IMR-90 (cell line): ENCODE measurements around the gene CTNNA2. TPM values are rescaled to one million over a fixed set of nuclear protein-coding genes. Genes with fewer than 3 reads are reported as not detected.

Experiments used
- ATAC-seq: fragments of 200-7000 bp; cut with Tn5 transposase; 2 replicates; pipeline ENCODE4 v1.9.1; 2020; ENCODE audit warnings: low read depth, mild to moderate bottlenecking, moderate library complexity
- BruUV-seq: library from RNA; stranded (reverse); fragments of 400-500 nt; replicated peaks from 2 replicates; lab custom pipeline; 2021; lab: Mats Ljungman, UMichigan
- CTCF ChIA-PET: fragments of 300-600 bp; formaldehyde crosslinking; extraction: SDS; loops from one replicate; lab custom pipeline; 2021; ENCODE audit warnings: antibody characterized with exemption; lab: Yijun Ruan, JAX
- POLR2A ChIA-PET: fragments of 300-600 bp; sonication (Branson Sonifier 250); formaldehyde crosslinking; loops from one replicate; lab custom pipeline; 2022; ENCODE audit warnings: antibody characterized with exemption; ENCODE audit not compliant: unreplicated experiment; lab: Charles Lee
- DNase-seq: peaks from one replicate; pipeline ENCODE4 v3.0.0; 2013
- H2AFZ ChIP-seq: replicated peaks from 2 replicates; pipeline ENCODE3; 2013; ENCODE audit warnings: low read length, mild to moderate bottlenecking; ENCODE audit not compliant: poor library complexity
- H2AK5ac ChIP-seq: 2 replicates; pipeline ENCODE4 v1.6.1; 2013; ENCODE audit warnings: low read depth, low read length, inconsistent platforms
- H2AK9ac ChIP-seq: replicated peaks from 2 replicates; pipeline ENCODE3; 2013; ENCODE audit warnings: mild to moderate bottlenecking, low read depth, low read length, moderate library complexity; ENCODE audit not compliant: poor library complexity
- H2BK120ac ChIP-seq: 2 replicates; pipeline ENCODE4 v1.6.1; 2013; ENCODE audit warnings: low read depth, low read length, inconsistent platforms
- H2BK15ac ChIP-seq: 3 replicates; pipeline ENCODE4 v1.6.1; 2013; ENCODE audit warnings: low read depth, low read length, inconsistent platforms
- H2BK20ac ChIP-seq: 2 replicates; pipeline ENCODE4 v1.6.1; 2013; ENCODE audit warnings: low read depth, mild to moderate bottlenecking, inconsistent platforms, low read length, moderate library complexity
- H2BK5ac ChIP-seq: 2 replicates; pipeline ENCODE4 v1.6.1; 2013; ENCODE audit warnings: mild to moderate bottlenecking, low read depth, low read length, inconsistent platforms; ENCODE audit not compliant: poor library complexity, severe bottlenecking
- H3K14ac ChIP-seq: replicated peaks from 2 replicates; pipeline ENCODE4 v1.6.1; 2013; ENCODE audit warnings: low read depth, low read length, inconsistent platforms
- H3K18ac ChIP-seq: 2 replicates; pipeline ENCODE4 v1.6.1; 2013; ENCODE audit warnings: low read depth, low read length, control low read depth
- H3K23ac ChIP-seq: 2 replicates; pipeline ENCODE4 v1.6.1; 2013; ENCODE audit warnings: low read depth, low read length, inconsistent platforms
- H3K27ac ChIP-seq: 2 replicates; pipeline ENCODE4 v1.5.1; 2013; ENCODE audit warnings: mild to moderate bottlenecking, control low read depth, low read length; ENCODE audit not compliant: insufficient read depth
- H3K27me3 ChIP-seq: 2 replicates; pipeline ENCODE4 v1.6.1; 2013; ENCODE audit warnings: low read length; ENCODE audit not compliant: control insufficient read depth, insufficient read depth
- H3K36me3 ChIP-seq: 2 replicates; pipeline ENCODE4 v1.6.1; 2013; ENCODE audit warnings: low read length, mixed read lengths; ENCODE audit not compliant: control insufficient read depth, insufficient read depth
- H3K4ac ChIP-seq: 2 replicates; pipeline ENCODE4 v1.6.1; 2013; ENCODE audit warnings: low read depth, low read length, inconsistent platforms
- H3K4me1 ChIP-seq: 2 replicates; pipeline ENCODE4 v1.6.1; 2013; ENCODE audit warnings: low read length, mixed read lengths; ENCODE audit not compliant: control insufficient read depth, insufficient read depth
- H3K4me2 ChIP-seq: 2 replicates; pipeline ENCODE4 v1.6.1; 2013; ENCODE audit warnings: low read depth, mild to moderate bottlenecking, control low read depth, low read length, moderate library complexity
- H3K4me3 ChIP-seq: 2 replicates; pipeline ENCODE4 v1.5.1; 2013; ENCODE audit warnings: low read depth, mild to moderate bottlenecking, control low read depth, low read length, moderate library complexity; ENCODE audit not compliant: insufficient read depth
- H3K56ac ChIP-seq: 2 replicates; pipeline ENCODE4 v1.6.1; 2013; ENCODE audit warnings: low read length, inconsistent platforms; ENCODE audit not compliant: insufficient read depth; ENCODE audit errors: extremely low read depth
- H3K79me1 ChIP-seq, 2 experiments: 2 replicates each; pipeline ENCODE4 v1.6.1; 2013; ENCODE audit warnings: low read length in 2 of 2, inconsistent platforms in 1 of 2, low read depth in 1 of 2
- H3K9ac ChIP-seq: 2 replicates; pipeline ENCODE4 v1.6.1; 2013; ENCODE audit warnings: low read depth, low read length, control low read depth
- H3K9me1 ChIP-seq: 2 replicates; pipeline ENCODE4 v1.6.1; 2013; ENCODE audit warnings: low read length, inconsistent platforms; ENCODE audit not compliant: insufficient read depth
- H3K9me3 ChIP-seq: 2 replicates; pipeline ENCODE4 v1.6.1; 2013; ENCODE audit warnings: low read length; ENCODE audit not compliant: control insufficient read depth, insufficient read depth
- H4K20me1 ChIP-seq: 2 replicates; pipeline ENCODE4 v1.6.1; 2013; ENCODE audit warnings: low read length, inconsistent platforms; ENCODE audit not compliant: insufficient read depth
- H4K5ac ChIP-seq: 2 replicates; pipeline ENCODE4 v1.6.1; 2013; ENCODE audit warnings: mild to moderate bottlenecking, low read depth, low read length, control low read depth
- H4K8ac ChIP-seq, 2 experiments: 2 replicates each; pipeline ENCODE4 v1.6.1; 2013; ENCODE audit warnings: low read depth in 2 of 2, low read length in 2 of 2, control low read depth in 1 of 2, inconsistent platforms in 1 of 2
- H4K91ac ChIP-seq: 2 replicates; pipeline ENCODE4 v1.6.1; 2013; ENCODE audit warnings: low read depth, low read length, inconsistent platforms; ENCODE audit not compliant: insufficient read depth
- BHLHE40 ChIP-seq: fragments of 150-350 bp; IDR thresholded peaks from 2 replicates; pipeline ENCODE4 v1.6.1; 2016; ENCODE audit warnings: mild to moderate bottlenecking, low read depth, low read length
- CEBPB ChIP-seq: IDR thresholded peaks from 2 replicates; pipeline ENCODE4 v1.6.1; 2012; ENCODE audit warnings: low read depth, low read length, improper control_type of control experiment
- CHD1 ChIP-seq: IDR thresholded peaks from 2 replicates; pipeline ENCODE4 v1.6.1; 2012; ENCODE audit warnings: low read depth, low read length, improper control_type of control experiment
- FOS ChIP-seq: fragments of 150-350 bp; IDR thresholded peaks from 2 replicates; pipeline ENCODE4 v1.6.1; 2016; ENCODE audit warnings: low read depth, low read length
- MAZ ChIP-seq: IDR thresholded peaks from 2 replicates; pipeline ENCODE4 v1.6.1; 2012; ENCODE audit warnings: low read depth, mild to moderate bottlenecking, low read length, improper control_type of control experiment, moderate library complexity, borderline replicate concordance
- RCOR1 ChIP-seq: IDR thresholded peaks from 2 replicates; pipeline ENCODE4 v1.6.1; 2012; ENCODE audit warnings: mild to moderate bottlenecking, low read length, improper control_type of control experiment; ENCODE audit not compliant: insufficient replicate concordance
- RFX5 ChIP-seq: IDR thresholded peaks from 2 replicates; pipeline ENCODE4 v1.8.0; 2012; ENCODE audit warnings: low read depth, mild to moderate bottlenecking, low read length, moderate library complexity
- WGBS, 2 experiments: methylation state at CpG; one replicate each; pipeline versions ENCODE4 v1.1.5 to v1.1.7; 2013; ENCODE audit warnings: missing lambda C conversion rate in 2 of 2; ENCODE audit not compliant: insufficient read length in 1 of 2; ENCODE audit errors: extremely low coverage in 2 of 2; 5-methylcytosine and 5-hydroxymethylcytosine counted together
- dilution Hi-C: fragments of 300-500 bp; cut with HindIII; formaldehyde crosslinking; loops from one replicate; pipeline ENCODE4 v1.14.3; 2018; ENCODE audit warnings: low sequenced_read_pairs; ENCODE audit not compliant: unreplicated experiment
- in situ Hi-C: fragments of 300-500 bp; cut with MboI; formaldehyde crosslinking; loops from 3 replicates; pipeline ENCODE4 v1.14.3; 2019; ENCODE audit warnings: low sequenced_read_pairs, inconsistent platforms, mixed read lengths
- intact Hi-C: fragments of 100-400 bp; cut with micrococcal nuclease; formaldehyde crosslinking; loops from 2 replicates; pipeline ENCODE4 v1.10.0; 2022
- polyA plus RNA-seq, 3 experiments: library from polyadenylated mRNA; depleted of rRNA; stranded (reverse); fragments of >200 nt; gene quantifications; 2 replicates each; pipeline ENCODE4 v1.2.3, GENCODE V29; 2012; ENCODE audit warnings: low replicate concordance in 1 of 3
- total RNA-seq: library from RNA; depleted of rRNA; stranded (reverse); fragments of >200 nt; gene quantifications from 2 replicates; pipeline ENCODE4 v1.2.3, GENCODE V29; 2012
- TF ChIP-seq, protein P1 (sequence below): fragments of 150-350 bp; IDR thresholded peaks from 2 replicates; pipeline ENCODE4 v1.6.1; 2017; ENCODE audit warnings: mild to moderate bottlenecking, antibody characterized with exemption, low read length, low read depth
- TF ChIP-seq, protein P2 (sequence below): conservative IDR thresholded peaks from 2 replicates; pipeline ENCODE4 v1.5.1; 2012; ENCODE audit warnings: mild to moderate bottlenecking, low read depth, low read length, improper control_type of control experiment

Gene CTNNA2
- total and polyA plus RNA-seq, 2 of the 4 experiments (the other 2 are of a cell fraction), result not detected

DNA sequence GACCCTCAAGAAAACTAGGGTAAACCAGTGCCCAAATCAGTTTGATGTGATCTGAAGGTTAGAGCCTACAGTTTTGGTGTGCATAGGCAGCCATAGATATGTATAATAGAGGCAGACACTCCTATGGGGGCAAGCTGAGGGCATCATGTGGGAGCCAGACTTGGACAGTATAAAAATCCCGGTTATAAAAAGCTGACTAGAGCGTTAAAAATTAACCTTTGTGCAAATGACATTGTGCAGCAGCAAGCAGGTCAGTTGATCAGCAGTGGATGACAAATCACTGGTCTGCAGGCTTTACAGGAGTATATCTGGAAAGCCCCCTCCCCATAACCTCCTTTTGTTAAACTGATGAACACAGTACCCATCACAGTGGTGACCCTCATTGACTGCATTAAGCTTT is 107.8 kb downstream of the CTNNA2 start:
- intact Hi-C loops (no loop called here), in situ Hi-C loops (no loop called here)

More for the DNA sequence above, 107.8 kb downstream of the CTNNA2 start:
- no peak for TF ChIP-seq RCOR1
- TF ChIP-seq MAZ, result no peak
- no peak for TF ChIP-seq FOS
- no peak for TF ChIP-seq CEBPB
- no peak for TF ChIP-seq BHLHE40
- TF ChIP-seq RFX5, result no peak
- TF ChIP-seq CHD1, result no peak
- TF ChIP-seq, protein P1, sequence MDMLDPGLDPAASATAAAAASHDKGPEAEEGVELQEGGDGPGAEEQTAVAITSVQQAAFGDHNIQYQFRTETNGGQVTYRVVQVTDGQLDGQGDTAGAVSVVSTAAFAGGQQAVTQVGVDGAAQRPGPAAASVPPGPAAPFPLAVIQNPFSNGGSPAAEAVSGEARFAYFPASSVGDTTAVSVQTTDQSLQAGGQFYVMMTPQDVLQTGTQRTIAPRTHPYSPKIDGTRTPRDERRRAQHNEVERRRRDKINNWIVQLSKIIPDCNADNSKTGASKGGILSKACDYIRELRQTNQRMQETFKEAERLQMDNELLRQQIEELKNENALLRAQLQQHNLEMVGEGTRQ, result no peak
- TF ChIP-seq, protein P2, sequence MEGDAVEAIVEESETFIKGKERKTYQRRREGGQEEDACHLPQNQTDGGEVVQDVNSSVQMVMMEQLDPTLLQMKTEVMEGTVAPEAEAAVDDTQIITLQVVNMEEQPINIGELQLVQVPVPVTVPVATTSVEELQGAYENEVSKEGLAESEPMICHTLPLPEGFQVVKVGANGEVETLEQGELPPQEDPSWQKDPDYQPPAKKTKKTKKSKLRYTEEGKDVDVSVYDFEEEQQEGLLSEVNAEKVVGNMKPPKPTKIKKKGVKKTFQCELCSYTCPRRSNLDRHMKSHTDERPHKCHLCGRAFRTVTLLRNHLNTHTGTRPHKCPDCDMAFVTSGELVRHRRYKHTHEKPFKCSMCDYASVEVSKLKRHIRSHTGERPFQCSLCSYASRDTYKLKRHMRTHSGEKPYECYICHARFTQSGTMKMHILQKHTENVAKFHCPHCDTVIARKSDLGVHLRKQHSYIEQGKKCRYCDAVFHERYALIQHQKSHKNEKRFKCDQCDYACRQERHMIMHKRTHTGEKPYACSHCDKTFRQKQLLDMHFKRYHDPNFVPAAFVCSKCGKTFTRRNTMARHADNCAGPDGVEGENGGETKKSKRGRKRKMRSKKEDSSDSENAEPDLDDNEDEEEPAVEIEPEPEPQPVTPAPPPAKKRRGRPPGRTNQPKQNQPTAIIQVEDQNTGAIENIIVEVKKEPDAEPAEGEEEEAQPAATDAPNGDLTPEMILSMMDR, result no peak
- H2AK5ac ChIP-seq, result no peak overlapping the region
- no peak overlapping the region for H3K14ac ChIP-seq
- no peak overlapping the region for H3K27ac ChIP-seq
- CTCF ChIA-PET, result no interaction called here
- no peak overlapping the region for H3K23ac ChIP-seq
- no peaks in the 10 kb centered on the region for H3K9me1 ChIP-seq
- H3K79me1 ChIP-seq, result no peaks in the 10 kb centered on the region
- dilution Hi-C loops, result no loop called here
- H4K91ac ChIP-seq, result no peak overlapping the region
- H3K56ac ChIP-seq, result no peak overlapping the region
- H4K8ac ChIP-seq, result no peak overlapping the region
- H4K20me1 ChIP-seq, result no peaks in the 10 kb centered on the region
- no peak overlapping the region for H2AFZ ChIP-seq
- DNase-seq (no peak), ATAC-seq (no peak)
- H3K4me1 ChIP-seq, result no peaks in the 10 kb centered on the region
- no peak overlapping the region for H3K4ac ChIP-seq
- no peak overlapping the region for H4K5ac ChIP-seq
- POLR2A ChIA-PET, result no interaction called here
- H2AK9ac ChIP-seq, result no peak overlapping the region
- H3K36me3 ChIP-seq, result no peaks in the 10 kb centered on the region
- H2BK20ac ChIP-seq, result no peak overlapping the region
- H3K27me3 ChIP-seq, result no peaks in the 10 kb centered on the region
- H2BK120ac ChIP-seq, result no peak overlapping the region
- no peak overlapping the region for H3K18ac ChIP-seq
- H3K9ac ChIP-seq, result no peak overlapping the region
- H3K9me3 ChIP-seq, result no peaks in the 10 kb centered on the region; the same call in 1 of the 2 replicates
- no peak overlapping the region for H2BK15ac ChIP-seq
- H3K4me3 ChIP-seq, result no peak overlapping the region
- BruUV-seq, result no TSS peak
- no CpG with 5 or more reads among the region's 2 CpGs for WGBS, 2 experiments
- H3K4me2 ChIP-seq, result no peak overlapping the region
- no peak overlapping the region for H2BK5ac ChIP-seq
